Activated CD4-positive, alpha-beta T cell treated with anti-CD3 and anti-CD28 coated beads for 36 hours (primary cell): ENCODE results near the gene MRPL28. TPM values are rescaled to one million over a fixed set of nuclear protein-coding genes. Genes with fewer than 3 reads are reported as not detected.

Experiments used
- ATAC-seq: fragments of 200-7000 bp; cut with Tn5 transposase; one replicate; pipeline ENCODE4 v1.10.0; 2021; ENCODE audit warnings: mild to moderate bottlenecking, moderate library complexity
- CTCF ChIA-PET: fragments of 350-600 bp; sonication (Branson Sonifier 250); formaldehyde crosslinking; loops from one replicate; lab custom pipeline; 2021; ENCODE audit warnings: antibody characterized with exemption; lab: Charles Lee
- POLR2A ChIA-PET: fragments of 350-600 bp; sonication (Branson Sonifier 250); formaldehyde crosslinking; loops from one replicate; lab custom pipeline; 2021; ENCODE audit warnings: antibody characterized with exemption, inconsistent platforms; lab: Charles Lee
- DNase-seq: peaks from one replicate; pipeline ENCODE4 v3.0.0-alpha.2; 2020
- H3K27ac Mint-ChIP-seq: one replicate; pipeline ENCODE4 v1.8.0; 2021; ENCODE audit warnings: mixed read lengths
- H3K27me3 Mint-ChIP-seq: one replicate; pipeline ENCODE4 v1.8.0; 2021; ENCODE audit warnings: mixed read lengths
- H3K36me3 Mint-ChIP-seq: one replicate; pipeline ENCODE4 v1.8.0; 2021; ENCODE audit warnings: low read depth, mixed read lengths
- H3K4me1 Mint-ChIP-seq: one replicate; pipeline ENCODE4 v1.8.0; 2021; ENCODE audit warnings: mixed read lengths
- H3K4me3 Mint-ChIP-seq: one replicate; pipeline ENCODE4 v1.8.0; 2021; ENCODE audit warnings: mild to moderate bottlenecking, moderate library complexity, mixed read lengths
- H3K9me3 Mint-ChIP-seq: one replicate; pipeline ENCODE4 v1.8.0; 2021; ENCODE audit warnings: low read depth, mixed read lengths
- intact Hi-C, 2 experiments: fragments of 100-400 bp; cut with DNase I in 1 of 2; cut with micrococcal nuclease in 1 of 2; formaldehyde crosslinking; loops; one replicate each; pipeline versions ENCODE4 v1.14.2 to v1.15.1; 2022 to 2024; cut with DNase I, micrococcal nuclease
- total RNA-seq, 2 experiments: library from RNA; stranded (reverse); gene quantifications; one replicate each; pipeline ENCODE4 v1.2.3, GENCODE V29; 2021

Gene MRPL28
- total RNA-seq, 2 experiments from 2014 or later: 90.2 to 94.4 TPM

GRCh38 chr16:372302-372983 is 2.1 kb upstream of the MRPL28 start:
- Mint-ChIP-seq H3K36me3 (peaks cover 10% of the 10 kb centered on the region), H3K27me3 (no peaks in the 10 kb centered on the region), H3K4me1 (peaks cover 17% of the 10 kb centered on the region), H3K4me3 (no peak overlapping the region), H3K9me3 (no peaks in the 10 kb centered on the region), H3K27ac (no peak overlapping the region)
- intact Hi-C loops: no loop called here
- ChIA-PET CTCF (no interaction called here), POLR2A (interaction anchor here (0.6 kb wide), 1 partner anchor 30 kb away, joined by 3 read pairs; no protein-coding TSS in a partner anchor)
- DNase-seq: no peak
- no peak for ATAC-seq

GRCh38 chr16:371515-372301 is 1.4 kb upstream of the MRPL28 start:
- Mint-ChIP-seq H3K9me3 (no peaks in the 10 kb centered on the region), H3K27me3 (no peaks in the 10 kb centered on the region), H3K4me1 (peaks cover 17% of the 10 kb centered on the region), H3K27ac (peak overlapping the region; percentile 67), H3K36me3 (peaks cover 14% of the 10 kb centered on the region), H3K4me3 (no peak overlapping the region)
- POLR2A ChIA-PET: no interaction called here
- DNase-seq: no peak
- intact Hi-C loops: no loop called here
- CTCF ChIA-PET: interaction anchor here (0.5 to 1.4 kb wide), 4 partner anchors 9 to 373 kb away, joined by 3 to 5 read pairs (median 4); no protein-coding TSS in a partner anchor
- ATAC-seq: no peak

- Mint-ChIP-seq H3K4me3 (peak overlapping the region; percentile 78), H3K4me1 (peaks cover 17% of the 10 kb centered on the region), H3K27ac (peak overlapping the region; percentile 92), H3K36me3 (peaks cover 17% of the 10 kb centered on the region), H3K9me3 (no peaks in the 10 kb centered on the region), H3K27me3 (no peaks in the 10 kb centered on the region)
- ChIA-PET CTCF (interaction anchor here (0.5 to 1.4 kb wide), 7 partner anchors 8 to 373 kb away, joined by 3 to 6 read pairs (median 3); no protein-coding TSS in a partner anchor), POLR2A (interaction anchor here (0.6 kb wide), 1 partner anchor 170 kb away, joined by 6 read pairs; no protein-coding TSS in a partner anchor)
- intact Hi-C loops: loop anchor here (1.0 kb wide), 9 partner anchors 10 to 318 kb away; partner anchors contain the start of genes AXIN1 (in 1 of the 2), CAPN15 (in 1 of the 2), DECR2 (in 1 of the 2) and FAM234A (in 1 of the 2)
- ATAC-seq (peak; percentile 12), DNase-seq (peak; percentile 24)
These were observed 709 bp upstream of the MRPL28 start for GRCh38 chr16:370979-371514.

- ChIA-PET CTCF (interaction anchor here (0.6 to 1.4 kb wide), 5 partner anchors 9 to 324 kb away, joined by 3 to 6 read pairs (median 3); no protein-coding TSS in a partner anchor), POLR2A (no interaction called here)
- Mint-ChIP-seq H3K4me1 (peaks cover 17% of the 10 kb centered on the region), H3K27me3 (no peaks in the 10 kb centered on the region), H3K36me3 (peaks cover 17% of the 10 kb centered on the region), H3K27ac (no peak overlapping the region), H3K9me3 (no peaks in the 10 kb centered on the region), H3K4me3 (peak overlapping the region; percentile 78)
- intact Hi-C loops: loop anchor here (1.0 kb wide), 9 partner anchors 11 to 317 kb away; partner anchors contain the start of genes AXIN1 (in 1 of the 2), CAPN15 (in 1 of the 2), DECR2 (in 1 of the 2) and FAM234A (in 1 of the 2)
- ATAC-seq: no peak
- DNase-seq: no peak
These were observed 387 bp downstream of the MRPL28 start for GRCh38 chr16:369866-370436.

GRCh38 chr16:369275-369865 is 968 bp downstream of the MRPL28 start:
- intact Hi-C loops: no loop called here
- Mint-ChIP-seq H3K9me3 (no peaks in the 10 kb centered on the region), H3K27me3 (no peaks in the 10 kb centered on the region), H3K36me3 (peaks cover 17% of the 10 kb centered on the region), H3K27ac (no peak overlapping the region), H3K4me1 (peaks cover 17% of the 10 kb centered on the region), H3K4me3 (peak overlapping the region; percentile 78)
- ATAC-seq (no peak), DNase-seq (no peak)
- POLR2A ChIA-PET: no interaction called here
- CTCF ChIA-PET: interaction anchor here (0.6 kb wide), 1 partner anchor 325 kb away, joined by 3 read pairs; no protein-coding TSS in a partner anchor

- H3K27me3 Mint-ChIP-seq: peaks cover 3% of the 10 kb centered on the region
- peaks cover 16% of the 10 kb centered on the region for H3K36me3 Mint-ChIP-seq
- DNase-seq (no peak), ATAC-seq (no peak)
- H3K4me1 Mint-ChIP-seq: peaks cover 17% of the 10 kb centered on the region
- H3K4me3 Mint-ChIP-seq: no peak overlapping the region
- intact Hi-C loops: no loop called here
- ChIA-PET POLR2A (no interaction called here), CTCF (no interaction called here)
- no peaks in the 10 kb centered on the region for H3K9me3 Mint-ChIP-seq
- H3K27ac Mint-ChIP-seq: no peak overlapping the region
These were observed 1.8 kb downstream of the MRPL28 start for GRCh38 chr16:368388-369158.

- POLR2A ChIA-PET: no interaction called here
- Mint-ChIP-seq H3K27ac (no peak overlapping the region), H3K9me3 (no peaks in the 10 kb centered on the region), H3K4me3 (no peak overlapping the region), H3K4me1 (peaks cover 17% of the 10 kb centered on the region), H3K36me3 (peaks cover 13% of the 10 kb centered on the region), H3K27me3 (peaks cover 5% of the 10 kb centered on the region)
- DNase-seq (no peak), ATAC-seq (no peak)
- CTCF ChIA-PET: no interaction called here
- intact Hi-C loops: no loop called here
These were observed 2.9 kb downstream of the MRPL28 start for GRCh38 chr16:367333-367903.

- Mint-ChIP-seq H3K4me1 (peaks cover 20% of the 10 kb centered on the region), H3K36me3 (peaks cover 10% of the 10 kb centered on the region), H3K27ac (no peak overlapping the region), H3K4me3 (no peak overlapping the region), H3K27me3 (peaks cover 5% of the 10 kb centered on the region), H3K9me3 (no peaks in the 10 kb centered on the region)
- intact Hi-C loops: no loop called here
- ChIA-PET CTCF (no interaction called here), POLR2A (no interaction called here)
- ATAC-seq (no peak), DNase-seq (no peak)
These were observed 3.9 kb downstream of the MRPL28 start for GRCh38 chr16:366476-366875.

GRCh38 chr16:364595-365491 is 5.5 kb downstream of the MRPL28 start:
- H3K9me3 Mint-ChIP-seq: no peaks in the 10 kb centered on the region
- peaks cover 12% of the 10 kb centered on the region for H3K4me1 Mint-ChIP-seq
- ATAC-seq (no peak), DNase-seq (no peak)
- ChIA-PET CTCF (interaction anchor here (1.2 kb wide), 1 partner anchor 17 kb away, joined by 3 read pairs; no protein-coding TSS in a partner anchor), POLR2A (no interaction called here)
- H3K4me3 Mint-ChIP-seq: no peak overlapping the region
- no peak overlapping the region for H3K27ac Mint-ChIP-seq
- H3K27me3 Mint-ChIP-seq: peaks cover 5% of the 10 kb centered on the region
- H3K36me3 Mint-ChIP-seq: peaks cover 10% of the 10 kb centered on the region
- intact Hi-C loops: no loop called here
